ENCODE data around the gene PSORS1C1. TPM values are rescaled to one million over a fixed set of nuclear protein-coding genes. Genes with fewer than 3 reads are reported as not detected.

The PSORS1C1 gene
- total RNA-seq, 1 donor from 2014 or later, result 0.93 TPM

DNA sequence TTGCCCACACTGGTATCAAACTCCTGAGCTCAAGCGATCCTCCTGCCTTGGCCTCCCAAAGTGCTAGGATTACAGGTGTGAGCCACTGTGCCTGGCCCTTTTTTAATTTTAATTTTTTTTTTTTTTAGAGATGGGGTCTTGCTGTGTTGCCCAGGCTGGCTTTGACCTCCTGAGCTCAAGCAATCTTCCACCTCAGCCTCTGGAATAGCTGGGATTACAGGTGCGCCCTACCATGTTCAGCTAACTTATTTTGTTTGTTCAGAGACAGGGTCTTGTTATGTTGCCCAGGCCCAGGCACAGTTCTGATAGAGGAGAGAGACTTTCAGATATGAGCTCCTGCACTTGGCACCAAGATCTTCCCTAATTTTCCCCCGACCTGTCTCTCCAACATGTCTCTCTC is 16.2 kb downstream of the PSORS1C1 start:
- CTCF ChIA-PET, result no interaction called here
- POLR2A ChIA-PET, result no interaction called here

DNA sequence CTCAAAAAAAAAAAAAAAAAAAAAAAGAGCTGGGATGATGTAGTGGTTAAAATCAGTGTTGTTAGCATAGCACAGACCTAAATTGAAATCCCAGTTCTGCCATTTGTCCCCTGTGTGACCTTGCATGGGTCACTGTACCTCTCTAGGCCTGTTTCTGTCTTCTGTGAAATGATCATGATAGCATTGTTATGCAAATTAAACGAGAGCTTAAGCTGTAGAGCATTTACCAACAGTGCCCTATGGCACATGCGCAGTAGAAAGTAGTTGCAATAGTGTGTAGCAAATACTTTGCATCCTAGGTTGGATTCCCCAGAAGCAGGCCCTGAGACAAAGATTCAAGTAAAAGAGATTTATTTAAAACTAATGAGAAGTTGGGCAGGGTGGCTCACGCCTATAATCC is 17.0 kb downstream of the PSORS1C1 start:
- H3K4me1 Mint-ChIP-seq, result peaks cover 5% of the 10 kb centered on the region
- ChIA-PET CTCF (interaction anchor here (2.9 kb wide), 1 partner anchor 235 kb away, joined by 8 read pairs; no protein-coding TSS in a partner anchor), POLR2A (interaction anchor here (0.7 kb wide), 1 partner anchor 1228 kb away, joined by 13 read pairs; no protein-coding TSS in a partner anchor)
- no peak for DNase-seq
- H3K36me3 Mint-ChIP-seq (ENCODE audit: low read depth), result no peaks in the 10 kb centered on the region
- H3K27me3 Mint-ChIP-seq, result peaks cover 12% of the 10 kb centered on the region
- ATAC-seq (ENCODE audit: low read depth), result no peak
- H3K4me3 Mint-ChIP-seq, result no peak overlapping the region
- TF ChIP-seq, protein P1, sequence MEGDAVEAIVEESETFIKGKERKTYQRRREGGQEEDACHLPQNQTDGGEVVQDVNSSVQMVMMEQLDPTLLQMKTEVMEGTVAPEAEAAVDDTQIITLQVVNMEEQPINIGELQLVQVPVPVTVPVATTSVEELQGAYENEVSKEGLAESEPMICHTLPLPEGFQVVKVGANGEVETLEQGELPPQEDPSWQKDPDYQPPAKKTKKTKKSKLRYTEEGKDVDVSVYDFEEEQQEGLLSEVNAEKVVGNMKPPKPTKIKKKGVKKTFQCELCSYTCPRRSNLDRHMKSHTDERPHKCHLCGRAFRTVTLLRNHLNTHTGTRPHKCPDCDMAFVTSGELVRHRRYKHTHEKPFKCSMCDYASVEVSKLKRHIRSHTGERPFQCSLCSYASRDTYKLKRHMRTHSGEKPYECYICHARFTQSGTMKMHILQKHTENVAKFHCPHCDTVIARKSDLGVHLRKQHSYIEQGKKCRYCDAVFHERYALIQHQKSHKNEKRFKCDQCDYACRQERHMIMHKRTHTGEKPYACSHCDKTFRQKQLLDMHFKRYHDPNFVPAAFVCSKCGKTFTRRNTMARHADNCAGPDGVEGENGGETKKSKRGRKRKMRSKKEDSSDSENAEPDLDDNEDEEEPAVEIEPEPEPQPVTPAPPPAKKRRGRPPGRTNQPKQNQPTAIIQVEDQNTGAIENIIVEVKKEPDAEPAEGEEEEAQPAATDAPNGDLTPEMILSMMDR (IDR thresholded peaks at IDR 0.05), result no peak
- intact Hi-C loops (cut with micrococcal nuclease), result no loop called here
- no peak overlapping the region for H3K27ac Mint-ChIP-seq
- H3K9me3 Mint-ChIP-seq, result no peaks in the 10 kb centered on the region

More for the DNA sequence above, 16.2 kb downstream of the PSORS1C1 start:
- Mint-ChIP-seq H3K36me3 (ENCODE audit: low read depth) (no peaks in the 10 kb centered on the region), H3K27ac (no peak overlapping the region), H3K9me3 (no peaks in the 10 kb centered on the region), H3K27me3 (peaks cover 12% of the 10 kb centered on the region), H3K4me1 (peaks cover 5% of the 10 kb centered on the region), H3K4me3 (no peak overlapping the region)
- intact Hi-C loops (cut with micrococcal nuclease), result no loop called here
- ATAC-seq (ENCODE audit: low read depth) (no peak), DNase-seq (no peak)
- TF ChIP-seq, protein P1 (IDR thresholded peaks at IDR 0.05), result no peak

- Mint-ChIP-seq H3K27me3 (peaks cover 10% of the 10 kb centered on the region), H3K4me1 (peaks cover 10% of the 10 kb centered on the region), H3K9me3 (no peaks in the 10 kb centered on the region), H3K27ac (no peak overlapping the region), H3K36me3 (ENCODE audit: low read depth) (no peaks in the 10 kb centered on the region), H3K4me3 (no peak overlapping the region)
- DNase-seq (no peak), ATAC-seq (ENCODE audit: low read depth) (no peak)
- intact Hi-C loops (cut with micrococcal nuclease), result no loop called here
- CTCF ChIA-PET, result interaction anchor here (0.9 to 2.9 kb wide), 3 partner anchors 60 to 234 kb away, joined by 3 to 8 read pairs (median 8); no protein-coding TSS in a partner anchor
- POLR2A ChIA-PET, result no interaction called here
- TF ChIP-seq, protein P1 (IDR thresholded peaks at IDR 0.05), result no peak
These were observed 18.2 kb downstream of the PSORS1C1 start for GRCh38 chr6:31132806-31133205.

DNA sequence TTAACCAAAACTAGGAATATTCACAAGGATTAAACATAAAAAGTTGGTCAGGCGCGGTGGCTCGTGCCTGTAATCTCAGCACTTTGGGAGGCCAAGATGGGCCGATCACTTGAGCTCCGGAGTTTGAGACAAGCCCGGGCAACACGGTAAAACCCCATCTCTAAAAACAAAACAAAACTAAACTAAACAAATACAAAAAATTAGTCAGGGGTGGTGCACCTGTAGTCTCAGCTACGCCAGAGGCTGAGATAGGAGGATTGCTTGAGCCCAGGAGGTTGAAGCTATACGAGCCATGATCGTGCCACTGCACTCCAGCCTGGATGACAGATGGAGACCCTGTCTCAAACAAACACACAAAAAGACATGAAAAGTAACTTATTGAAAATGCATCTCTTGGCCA is 21.1 kb downstream of the PSORS1C1 start:
- H3K36me3 Mint-ChIP-seq (ENCODE audit: low read depth), result no peaks in the 10 kb centered on the region
- TF ChIP-seq, protein P1 (IDR thresholded peaks at IDR 0.05), result no peak
- no peaks in the 10 kb centered on the region for H3K9me3 Mint-ChIP-seq
- DNase-seq (no peak), ATAC-seq (ENCODE audit: low read depth) (no peak)
- H3K27ac Mint-ChIP-seq, result no peak overlapping the region
- no peak overlapping the region for H3K4me3 Mint-ChIP-seq
- CTCF ChIA-PET, result interaction anchor here (1.7 to 2.6 kb wide), 2 partner anchors 57 to 61 kb away, joined by 4 to 37 read pairs; no protein-coding TSS in a partner anchor
- POLR2A ChIA-PET, result no interaction called here
- peaks cover 7% of the 10 kb centered on the region for H3K4me1 Mint-ChIP-seq
- H3K27me3 Mint-ChIP-seq, result no peaks in the 10 kb centered on the region
- intact Hi-C loops (cut with micrococcal nuclease), result loop anchor here (2.0 kb wide), 1 partner anchor 305 kb away; no protein-coding TSS in a partner anchor

DNA sequence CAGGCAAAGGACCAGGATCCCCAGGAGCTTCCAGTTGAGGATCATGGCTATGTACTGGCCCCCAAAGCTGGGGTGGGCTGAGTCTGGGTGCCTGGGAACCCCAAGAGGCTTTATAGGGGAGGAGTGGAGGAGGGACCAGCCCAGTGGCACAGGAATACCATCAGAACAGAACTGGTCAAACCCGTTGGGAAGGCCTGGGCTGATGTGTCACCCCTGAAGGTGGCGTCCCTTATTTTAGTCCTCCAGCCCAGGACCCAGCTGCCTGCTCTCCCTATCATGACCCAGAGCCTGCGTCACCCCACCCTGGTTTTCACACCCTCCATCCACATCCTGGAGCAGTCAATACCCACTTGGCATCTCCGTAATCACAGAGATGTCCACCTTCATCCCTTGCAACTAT is 24.4 kb downstream of the PSORS1C1 start, which contains the start of gene PSORS1C2:
Gene PSORS1C2 (minus strand): TSS at position 85 of the 400 bp plus-strand sequence. CDS start 40 bp downstream, at position 45.
- Mint-ChIP-seq H3K4me1 (peaks cover 7% of the 10 kb centered on the region), H3K4me3 (no peak within 1 kb of the TSS), H3K9me3 (no peaks in the 10 kb centered on the region), H3K27ac (no peak within 1 kb of the TSS), H3K27me3 (no peaks in the 10 kb centered on the region), H3K36me3 (ENCODE audit: low read depth) (peaks cover 10% of the 10 kb centered on the region)
- CTCF ChIA-PET, result interaction anchor here (1.0 to 3.1 kb wide), 5 partner anchors 50 to 236 kb away, joined by 3 to 30 read pairs (median 6); no protein-coding TSS in a partner anchor
- DNase-seq (no peak), ATAC-seq (ENCODE audit: low read depth) (no peak)
- TF ChIP-seq, protein P1 (IDR thresholded peaks at IDR 0.05), result no peak
- POLR2A ChIA-PET, result no interaction called here
- intact Hi-C loops (cut with micrococcal nuclease), result no loop called here

Measured in activated B cell treated with CpG ODN at 0.5 μM for 24 hours (primary cell).